ENCODE measurements around the gene TAMALIN.

The TAMALIN gene

GRCh38 chr12:52061470-52062166, 54.9 kb downstream of the TAMALIN start:
- TF ChIP-seq POLR2AphosphoS5 (IDR thresholded peaks at IDR 0.05; ENCODE audit: low read depth, low read length): no peak
- no peak for TF ChIP-seq REST (IDR thresholded peaks at IDR 0.05; ENCODE audit: insufficient read depth in 1 of 2, low read depth in 2 of 2, low read length in 2 of 2)
- no peak for TF ChIP-seq FOXP2 (optimal IDR thresholded peaks at IDR 0.05; ENCODE audit: borderline replicate concordance, extremely low read depth, extremely low read length, insufficient read depth)
- TF ChIP-seq SIN3A (IDR thresholded peaks at IDR 0.05; ENCODE audit: borderline replicate concordance, insufficient read depth, low read length): no peak
- TF ChIP-seq TAF1 (IDR thresholded peaks at IDR 0.05; ENCODE audit: borderline replicate concordance, insufficient read depth, low read length): no peak

- TF ChIP-seq SIN3A (IDR thresholded peaks at IDR 0.05; ENCODE audit: borderline replicate concordance, insufficient read depth, low read length) (no peak), REST (IDR thresholded peaks at IDR 0.05; ENCODE audit: insufficient read depth in 1 of 2, low read depth in 2 of 2, low read length in 2 of 2) (no peak), POLR2AphosphoS5 (IDR thresholded peaks at IDR 0.05; ENCODE audit: low read depth, low read length) (no peak), FOXP2 (optimal IDR thresholded peaks at IDR 0.05; ENCODE audit: borderline replicate concordance, extremely low read depth, extremely low read length, insufficient read depth) (no peak), TAF1 (IDR thresholded peaks at IDR 0.05; ENCODE audit: borderline replicate concordance, insufficient read depth, low read length) (no peak)
Measured at GRCh38 chr12:52062167-52063081, 55.7 kb downstream of the TAMALIN start.

DNA sequence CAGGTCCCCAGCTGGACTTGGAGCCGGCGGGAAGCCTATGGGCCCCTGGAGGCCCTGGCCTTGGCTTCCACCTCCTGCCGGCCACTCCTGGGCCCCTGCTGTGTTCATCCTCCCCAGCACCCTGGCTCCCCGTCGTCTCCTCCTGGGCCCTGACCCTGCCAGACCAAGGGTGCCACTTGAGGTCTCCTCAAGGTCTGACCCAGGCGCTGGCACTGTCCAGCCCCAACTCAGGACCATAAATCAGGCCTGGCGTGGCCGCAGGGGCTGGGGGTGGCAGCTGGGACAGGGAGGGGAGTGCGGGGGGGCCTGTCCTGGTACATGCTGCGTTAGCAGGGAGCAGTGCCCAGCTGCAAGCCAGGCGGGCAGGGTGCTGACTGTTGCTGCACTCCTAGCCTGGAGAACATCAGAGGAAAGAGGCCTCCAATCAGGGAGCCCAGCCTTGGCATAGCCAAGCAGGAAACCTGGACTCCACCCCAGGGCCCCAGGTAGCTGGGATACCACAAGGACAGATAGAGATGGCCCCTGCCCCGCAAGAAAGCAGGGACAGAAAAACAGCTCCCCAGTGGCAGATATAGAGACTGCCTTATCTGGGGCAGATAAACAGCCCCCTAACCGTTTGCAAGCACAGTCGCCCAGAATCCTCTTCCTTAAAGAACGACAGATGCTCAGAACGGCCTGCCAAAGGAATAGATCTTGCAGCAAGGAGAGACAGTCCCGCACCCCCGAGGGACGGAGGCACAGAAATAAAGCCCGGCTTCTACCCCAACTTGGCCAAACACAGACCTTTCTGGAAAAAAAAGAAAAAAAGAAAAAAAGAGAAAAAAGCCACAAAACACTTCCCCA, 56.6 kb downstream of the TAMALIN start:
- TF ChIP-seq POLR2AphosphoS5 (IDR thresholded peaks at IDR 0.05; ENCODE audit: low read depth, low read length): no peak
- TF ChIP-seq TAF1 (IDR thresholded peaks at IDR 0.05; ENCODE audit: borderline replicate concordance, insufficient read depth, low read length): no peak
- no peak for TF ChIP-seq SIN3A (IDR thresholded peaks at IDR 0.05; ENCODE audit: borderline replicate concordance, insufficient read depth, low read length)
- TF ChIP-seq REST (IDR thresholded peaks at IDR 0.05; ENCODE audit: insufficient read depth in 1 of 2, low read depth in 2 of 2, low read length in 2 of 2): no peak
- TF ChIP-seq FOXP2 (optimal IDR thresholded peaks at IDR 0.05; ENCODE audit: borderline replicate concordance, extremely low read depth, extremely low read length, insufficient read depth): no peak

DNA sequence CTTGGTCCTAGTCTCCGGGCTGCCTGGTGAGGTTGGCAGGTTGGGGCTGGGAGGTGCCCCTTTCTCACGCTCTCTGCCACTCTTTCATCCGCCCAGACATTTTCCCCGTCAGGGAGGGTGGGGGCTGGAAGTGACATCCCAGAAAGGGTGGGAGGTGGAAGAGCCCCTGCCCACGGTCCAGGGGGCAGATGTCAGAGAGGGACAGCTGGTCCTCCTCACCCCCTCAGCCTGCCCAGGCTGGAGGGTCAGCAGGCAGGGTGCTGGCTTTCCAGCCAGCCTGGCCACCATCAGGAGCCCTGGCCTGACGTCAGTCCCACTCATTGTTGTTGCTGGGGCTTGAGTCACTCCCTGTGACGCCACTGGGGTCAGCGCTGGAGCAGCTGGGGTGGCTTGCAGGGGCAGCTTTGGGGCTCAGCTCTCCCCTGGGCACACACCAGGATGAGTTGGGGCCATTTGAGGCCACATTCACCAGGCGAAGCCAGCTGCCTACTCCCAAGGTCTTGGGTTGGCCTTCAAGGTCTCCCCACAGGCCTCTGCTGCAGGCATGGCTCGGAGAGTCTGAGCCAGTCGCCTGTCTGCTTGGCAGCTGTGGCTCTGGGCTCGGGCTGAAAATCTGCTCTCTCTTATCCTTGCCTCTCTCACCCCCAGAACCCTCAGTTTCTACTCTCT, 57.4 kb downstream of the TAMALIN start:
- TF ChIP-seq FOXP2 (optimal IDR thresholded peaks at IDR 0.05; ENCODE audit: borderline replicate concordance, extremely low read depth, extremely low read length, insufficient read depth): no peak
- no peak for TF ChIP-seq REST (IDR thresholded peaks at IDR 0.05; ENCODE audit: insufficient read depth in 1 of 2, low read depth in 2 of 2, low read length in 2 of 2)
- no peak for TF ChIP-seq SIN3A (IDR thresholded peaks at IDR 0.05; ENCODE audit: borderline replicate concordance, insufficient read depth, low read length)
- no peak for TF ChIP-seq TAF1 (IDR thresholded peaks at IDR 0.05; ENCODE audit: borderline replicate concordance, insufficient read depth, low read length)
- TF ChIP-seq POLR2AphosphoS5 (IDR thresholded peaks at IDR 0.05; ENCODE audit: low read depth, low read length): no peak
